Islet of Langerhans (tissue), 1 donor: ENCODE measurements around the gene LRRC4C.
"Not testable (repeated sequence)": the region's sequence is repeated elsewhere in the genome, so short reads cannot be mapped to it uniquely, and the experiment has no call there.

Experiments
- FAIRE-seq: peaks from one replicate; lab custom pipeline; 2011; peaks lifted over from hg19 to GRCh38; lab: Jason Lieb, UNC

LRRC4C gene

DNA sequence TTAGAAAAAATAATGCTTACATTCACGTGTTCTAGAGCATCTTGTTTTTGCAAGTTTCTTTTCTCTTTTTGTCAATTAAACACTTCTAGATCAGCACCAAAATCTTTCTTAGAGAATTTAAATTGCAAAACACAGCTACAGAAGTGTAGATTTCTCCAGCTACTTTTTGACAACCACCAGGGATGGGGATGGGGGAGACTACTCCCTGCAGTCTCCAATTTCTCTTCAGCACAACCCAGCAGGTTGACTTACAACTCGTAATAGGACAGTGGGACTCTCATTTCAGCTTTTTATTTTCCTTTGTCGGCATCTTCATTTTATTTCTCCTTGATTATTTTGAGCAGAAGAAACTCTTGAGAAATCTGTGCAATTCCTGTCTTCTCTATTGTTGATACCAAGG lies 441.2 kb downstream of the LRRC4C start:
- no peak for FAIRE-seq

DNA sequence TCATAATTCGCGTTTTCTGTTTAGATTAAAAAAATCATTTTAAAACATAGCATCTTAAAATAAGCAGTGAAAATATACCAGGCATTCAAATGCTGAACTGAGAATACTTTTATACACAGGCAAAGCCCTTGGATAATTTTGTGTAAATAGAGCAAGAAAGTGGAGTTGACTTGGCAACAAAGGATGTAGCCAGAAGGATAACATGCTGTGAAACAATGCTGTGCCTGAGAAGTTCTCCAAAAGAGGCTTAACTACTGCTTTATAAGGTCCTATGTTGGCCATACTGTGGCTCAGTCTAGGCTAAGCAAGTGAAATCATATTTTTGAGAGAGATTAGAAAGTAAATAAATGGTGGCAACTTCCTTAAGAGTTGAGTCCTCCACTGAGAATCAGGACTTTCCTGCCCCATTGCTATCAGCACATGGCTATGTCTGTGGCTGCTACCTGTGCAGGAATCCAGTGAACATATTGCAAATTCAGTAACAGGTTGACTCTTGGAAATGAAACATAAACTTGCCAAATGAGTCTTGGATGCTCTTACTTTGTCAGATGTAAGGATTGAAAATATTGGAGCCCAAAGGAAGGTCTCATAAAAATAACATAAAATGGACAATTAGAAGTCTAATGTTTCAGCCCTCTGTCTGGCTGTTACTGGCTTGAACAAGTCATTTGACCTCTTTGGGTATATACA lies 448.9 kb downstream of the LRRC4C start:
- FAIRE-seq, result no peak

DNA sequence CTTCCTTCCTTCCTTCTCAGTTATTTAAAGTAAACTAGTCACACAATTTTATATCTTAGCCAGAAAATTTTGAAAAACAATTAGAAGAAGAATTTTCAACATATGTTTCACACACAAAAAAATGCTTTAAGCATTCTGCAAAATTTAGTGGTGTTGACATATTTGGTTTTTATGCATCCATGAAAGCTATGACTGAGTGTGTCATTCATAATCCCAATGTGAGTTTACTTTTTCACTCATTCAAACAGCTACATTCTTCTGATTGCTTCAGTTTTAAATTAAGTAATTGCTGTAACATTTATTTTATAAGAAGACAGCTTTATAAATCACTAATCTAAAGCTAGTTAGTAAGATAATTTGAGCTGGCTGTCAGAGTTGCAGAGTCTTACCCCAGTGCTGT lies 453.5 kb downstream of the LRRC4C start:
- FAIRE-seq, result no peak

- FAIRE-seq, result no peak
These were observed 455.8 kb downstream of the LRRC4C start for GRCh38 chr11:41003339-41004282.

GRCh38 chr11:40998920-40999319 lies 460.5 kb downstream of the LRRC4C start:
- no peak for FAIRE-seq

GRCh38 chr11:40987776-40988435 lies 471.5 kb downstream of the LRRC4C start:
- no peak for FAIRE-seq

- no peak for FAIRE-seq
These were observed 473.1 kb downstream of the LRRC4C start for GRCh38 chr11:40986320-40986719.

- FAIRE-seq, result no peak
These were observed 484.4 kb downstream of the LRRC4C start for GRCh38 chr11:40975076-40975475.

- no peak for FAIRE-seq
These were observed 485.2 kb downstream of the LRRC4C start for GRCh38 chr11:40974186-40974795.

GRCh38 chr11:40958707-40959106 lies 500.7 kb downstream of the LRRC4C start:
- FAIRE-seq, result no peak

GRCh38 chr11:40952479-40952878 lies 507.0 kb downstream of the LRRC4C start:
- no peak for FAIRE-seq

GRCh38 chr11:40938002-40938401 lies 521.5 kb downstream of the LRRC4C start:
- no peak for FAIRE-seq

DNA sequence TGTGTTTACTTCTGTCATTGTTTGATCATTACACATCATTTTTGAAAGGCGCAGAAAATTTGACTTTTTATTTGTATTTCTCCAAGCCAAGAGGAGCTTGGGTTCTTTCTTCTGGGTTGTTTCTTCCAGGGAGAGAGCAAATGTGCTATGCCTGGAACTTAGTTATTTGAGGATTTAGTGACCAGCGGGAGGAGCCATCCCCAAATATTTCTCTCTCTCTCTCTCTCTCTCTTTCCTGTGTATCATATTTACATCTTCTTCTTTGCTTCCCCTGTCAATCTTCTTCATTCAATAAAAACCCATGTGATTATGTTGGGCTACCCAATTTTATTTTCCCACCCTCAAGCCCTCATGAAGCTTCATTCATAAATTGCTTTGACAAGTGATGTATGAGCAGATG lies 534.5 kb downstream of the LRRC4C start:
- FAIRE-seq, result no peak

GRCh38 chr11:40921246-40921645 lies 538.2 kb downstream of the LRRC4C start:
- FAIRE-seq, result no peak

DNA sequence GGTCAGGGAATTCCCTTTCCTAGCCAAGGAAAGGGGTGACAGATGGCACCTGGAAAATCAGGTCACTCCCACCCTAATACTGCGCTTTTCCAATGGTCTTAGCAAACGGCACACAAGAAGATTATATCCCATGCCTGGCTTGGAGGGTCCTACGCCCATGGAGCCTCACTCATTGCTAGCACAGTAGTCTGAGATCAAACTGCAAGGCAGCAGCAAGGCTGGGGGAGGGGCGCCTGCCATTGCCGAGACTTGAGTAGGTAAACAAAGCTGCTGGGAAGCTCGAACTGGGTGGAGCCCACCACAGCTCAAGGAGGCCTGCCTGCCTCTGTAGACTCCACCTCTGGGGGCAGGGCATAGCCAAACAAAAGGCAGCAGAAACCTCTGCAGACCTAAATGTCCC lies 548.7 kb downstream of the LRRC4C start:
- not testable (repeated sequence) for FAIRE-seq

DNA sequence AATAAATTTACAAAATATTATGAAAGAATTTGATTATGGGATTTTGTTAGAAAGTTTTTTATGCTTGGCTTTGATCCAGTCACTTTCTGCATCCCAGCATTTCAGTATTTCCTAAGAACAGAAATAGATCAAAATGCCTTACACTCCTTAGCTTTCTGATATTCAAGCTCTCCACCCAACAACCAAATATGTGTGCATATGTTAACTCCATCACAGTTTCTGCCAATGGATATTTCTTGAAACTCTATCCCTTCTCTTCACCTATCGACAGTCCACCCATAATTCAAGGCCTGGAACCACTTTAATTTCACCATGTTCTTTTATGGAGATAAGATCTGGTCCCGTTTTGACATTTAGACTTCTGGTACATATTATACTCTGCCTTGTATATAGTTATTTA lies 565.0 kb downstream of the LRRC4C start:
- no peak for FAIRE-seq

DNA sequence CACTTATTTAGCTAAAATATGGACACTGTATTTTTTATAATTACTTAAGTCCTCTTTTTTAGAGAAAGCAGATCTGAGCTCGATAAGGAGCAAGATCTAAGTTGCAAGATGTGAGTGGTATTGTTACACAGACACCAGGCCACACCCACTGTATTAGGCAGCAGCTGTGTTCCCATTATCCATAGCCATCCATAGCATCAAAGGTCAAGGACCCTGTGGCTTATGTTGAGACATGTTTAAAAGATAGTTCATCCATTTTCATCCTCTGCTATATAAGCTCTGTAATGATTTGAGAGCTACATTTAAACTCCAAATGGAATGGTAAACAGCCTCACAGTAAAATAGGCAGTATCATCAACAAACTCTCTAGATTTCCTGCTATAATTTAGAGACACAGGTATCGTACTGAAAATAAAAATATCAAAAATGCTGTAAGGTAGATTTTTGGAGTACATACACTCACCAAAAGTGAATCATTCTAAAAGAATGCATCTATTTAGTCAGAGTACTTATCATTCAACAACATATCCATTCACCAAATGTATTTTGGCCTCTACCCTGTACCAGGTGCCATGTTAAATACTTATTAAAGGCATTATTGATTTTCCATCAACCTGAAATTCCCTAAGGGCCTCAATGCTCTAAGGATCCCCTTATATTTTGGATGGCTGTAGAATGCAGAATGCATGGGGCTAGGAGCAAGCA lies 574.0 kb downstream of the LRRC4C start:
- no peak for FAIRE-seq

- no peak for FAIRE-seq
These were observed 577.2 kb downstream of the LRRC4C start for GRCh38 chr11:40882301-40882700.

- no peak for FAIRE-seq
These were observed 579.5 kb downstream of the LRRC4C start for GRCh38 chr11:40879911-40880310.

DNA sequence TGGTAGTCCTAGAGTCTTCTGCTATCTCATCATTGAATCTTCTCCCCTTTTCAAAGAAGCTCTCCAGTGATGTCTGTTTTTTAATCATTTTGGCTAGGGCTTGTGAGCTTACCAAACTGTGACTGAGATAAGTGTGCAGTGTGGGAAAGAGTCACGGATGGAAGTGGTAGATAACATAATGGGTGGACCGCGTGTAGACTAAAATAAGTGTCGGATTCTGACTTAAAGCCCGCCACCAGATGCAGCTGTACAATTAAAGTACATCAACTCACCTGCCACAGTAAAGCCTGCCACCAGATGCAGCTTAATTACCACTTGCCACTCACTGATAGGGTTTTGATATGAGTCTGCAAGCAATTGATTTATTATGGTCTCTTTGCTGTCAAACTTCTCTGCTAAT lies 581.5 kb downstream of the LRRC4C start:
- no peak for FAIRE-seq

DNA sequence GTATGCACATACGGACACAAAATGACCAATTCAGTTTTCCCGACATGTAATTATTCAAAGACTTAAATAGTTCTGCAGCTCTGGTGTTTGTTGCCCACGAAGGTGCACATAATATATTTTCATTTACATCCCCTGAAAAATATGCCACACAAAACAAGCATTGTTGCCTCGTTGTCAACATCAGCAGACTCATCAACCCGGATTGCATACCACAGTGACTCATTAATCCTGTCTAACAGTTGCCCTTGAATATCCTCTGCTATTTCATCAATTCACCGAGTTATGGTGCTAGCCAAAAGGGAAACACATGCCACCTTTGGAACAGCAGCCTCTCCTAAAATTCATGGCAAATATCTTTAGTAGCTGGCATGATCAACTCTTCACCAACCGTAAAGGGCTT lies 582.2 kb downstream of the LRRC4C start:
- no peak for FAIRE-seq
